HS-5 (cell line): ENCODE data around the gene DDX41.
A peak's percentile ranks its signal among the peaks of the same experiment; 100 is the strongest.

Source experiments
- DNase-seq: peaks from one replicate; pipeline ENCODE4 v3.0.0-alpha.2; 2012; ENCODE audit warnings: low read depth

The DDX41 gene

GRCh38 chr5:177512736-177513380 lies 3.9 kb downstream of the DDX41 start:
- DNase-seq: no peak

GRCh38 chr5:177511796-177512675 lies 4.7 kb downstream of the DDX41 start:
- no peak for DNase-seq

- no peak for DNase-seq
These were observed 5.6 kb downstream of the DDX41 start for GRCh38 chr5:177511181-177511580.

- DNase-seq: no peak
These were observed 6.2 kb downstream of the DDX41 start for GRCh38 chr5:177510567-177511053.

- DNase-seq: no peak
These were observed 6.7 kb downstream of the DDX41 start for GRCh38 chr5:177509991-177510566.

- no peak for DNase-seq
These were observed 7.3 kb downstream of the DDX41 start, which contains the start of gene DOK3 for GRCh38 chr5:177509381-177509951. Gene DOK3, minus strand, starts transcription at chr5:177509826. Its CDS starts 286 bp downstream, at chr5:177509540.

GRCh38 chr5:177508837-177509236 lies 7.9 kb downstream of the DDX41 start:
- DNase-seq: no peak

- DNase-seq: no peak
These were observed 8.5 kb downstream of the DDX41 start for GRCh38 chr5:177508221-177508611.

- no peak for DNase-seq
These were observed 9.1 kb downstream of the DDX41 start for GRCh38 chr5:177507596-177508220.

- DNase-seq: no peak
These were observed 9.6 kb downstream of the DDX41 start for GRCh38 chr5:177507165-177507564.

GRCh38 chr5:177505075-177505474 lies 11.7 kb downstream of the DDX41 start:
- DNase-seq: no peak

GRCh38 chr5:177504086-177505056 lies 12.4 kb downstream of the DDX41 start:
- no peak for DNase-seq

- DNase-seq: no peak
These were observed 13.2 kb downstream of the DDX41 start for GRCh38 chr5:177503351-177504085.

- DNase-seq: no peak
These were observed 13.9 kb downstream of the DDX41 start for GRCh38 chr5:177502886-177503285.

- DNase-seq: no peak
These were observed 14.7 kb downstream of the DDX41 start for GRCh38 chr5:177501874-177502678.

GRCh38 chr5:177500685-177501522 lies 15.9 kb downstream of the DDX41 start:
- DNase-seq: peak; percentile 53

- no peak for DNase-seq
These were observed 16.9 kb downstream of the DDX41 start for GRCh38 chr5:177499842-177500241.
